Stimulated activated CD8-positive, alpha-beta memory T cell treated with anti-CD3 and anti-CD28 coated beads, Interleukin-15, amount 100 ng/mL, for 4 hours (primary cell): ENCODE data around the gene CMIP.

Experiments used
- DNase-seq, 2 donors: peaks; one replicate each; pipeline ENCODE4 v3.0.0-alpha.2; 2020; ENCODE audit warnings: low read depth in 2 of 2

Gene CMIP

GRCh38 chr16:81446907-81447268 is 2.3 kb downstream of the CMIP start:
- DNase-seq: no peak

DNA sequence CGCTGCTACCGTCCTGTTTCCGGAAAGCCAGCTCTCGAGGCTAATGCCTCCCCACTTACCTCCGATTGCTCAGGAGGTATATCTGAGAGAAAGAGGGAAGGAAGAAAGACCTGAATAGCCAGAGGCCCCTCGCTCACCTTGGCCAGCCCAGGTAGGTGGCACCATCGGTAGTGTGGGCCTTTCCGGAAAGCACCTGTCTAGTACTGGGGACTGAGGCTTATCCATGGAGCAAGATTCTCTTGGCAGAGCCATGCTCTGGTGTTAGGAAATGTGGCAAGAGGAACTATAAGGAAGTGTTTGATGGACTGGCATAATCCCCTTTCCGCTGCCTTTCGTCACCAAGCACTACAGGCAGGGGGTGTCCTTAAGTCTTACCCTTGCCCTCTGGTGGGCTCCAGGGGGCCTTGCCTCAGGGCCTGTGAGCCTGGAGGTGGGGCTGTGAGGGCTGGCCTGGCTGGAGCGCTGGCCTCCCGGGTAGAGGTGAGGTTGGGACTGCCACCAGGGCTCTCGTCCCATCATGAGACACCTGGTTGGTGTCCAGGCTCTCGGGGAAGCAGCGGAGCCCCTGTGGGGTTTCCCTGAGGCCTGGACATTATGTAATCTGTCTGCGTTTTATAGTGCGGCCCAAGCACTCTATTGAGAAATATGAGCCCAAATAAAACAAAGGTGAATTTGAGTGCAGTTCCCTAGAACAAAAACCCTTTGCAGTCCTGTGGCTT is 2.9 kb downstream of the CMIP start:
- no peak for DNase-seq

DNA sequence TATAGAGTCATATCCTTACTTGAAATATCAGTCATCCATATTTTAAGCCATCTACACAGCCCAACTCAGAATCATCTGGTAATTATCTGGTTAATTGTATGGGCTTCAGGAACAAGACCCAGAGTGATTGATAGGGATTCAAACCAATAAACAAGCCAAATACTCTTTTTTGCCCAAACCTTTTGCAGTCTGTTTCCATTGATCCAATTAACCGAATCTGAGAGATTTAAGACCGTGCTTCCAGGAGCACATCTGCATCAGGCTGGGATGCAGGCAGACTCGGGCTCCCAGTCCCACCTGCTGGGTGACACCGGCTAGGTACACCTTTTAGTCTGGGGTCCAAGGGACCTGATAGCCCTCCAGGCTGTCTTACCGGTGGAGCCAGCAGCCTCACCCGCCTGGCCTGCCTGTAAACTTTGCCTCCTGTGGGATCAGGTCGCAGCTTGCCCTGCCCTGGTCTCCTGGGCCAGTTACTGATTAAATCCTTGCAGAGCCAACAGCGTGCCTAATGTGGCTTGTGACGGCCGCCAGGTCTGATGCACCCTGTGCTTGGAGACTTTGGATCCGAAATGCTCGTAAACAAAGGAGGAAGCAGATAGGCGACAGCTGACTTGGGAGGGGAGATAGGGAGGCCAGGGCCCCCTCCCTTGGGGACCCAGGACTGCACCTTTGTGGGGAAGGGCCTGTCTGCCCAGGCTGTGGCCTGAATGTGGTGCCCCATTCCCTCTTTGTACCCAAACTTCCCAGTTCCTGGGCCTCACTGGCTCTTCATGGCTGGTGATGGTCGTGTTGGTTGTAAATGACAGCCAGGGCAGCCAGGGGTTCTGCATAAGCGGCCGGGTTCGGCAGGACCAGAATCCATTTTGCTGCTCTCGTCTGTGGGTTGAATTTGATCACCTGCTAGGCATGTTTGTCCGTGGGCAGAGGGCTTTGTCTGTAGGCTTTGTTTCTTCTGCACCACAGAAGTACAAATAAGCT is 3.8 kb downstream of the CMIP start:
- DNase-seq: no peak

DNA sequence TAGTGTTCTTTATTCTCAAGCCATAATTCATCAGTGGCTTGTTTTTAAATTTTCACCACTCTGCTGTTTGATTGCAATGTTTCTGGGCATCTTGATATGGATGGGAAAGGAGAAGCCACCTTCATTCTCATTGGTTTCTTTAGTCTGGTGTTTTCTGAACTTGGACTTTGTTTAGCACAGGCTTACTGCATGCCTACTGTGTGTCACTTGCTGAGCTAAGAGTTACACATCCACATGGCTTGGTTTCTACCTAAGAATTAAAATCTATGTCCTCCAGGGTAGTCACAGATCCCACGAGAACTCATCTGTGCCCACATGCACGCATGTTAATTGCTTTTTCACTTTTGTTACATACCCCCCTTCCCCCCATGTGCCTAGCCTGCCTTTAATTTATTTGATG is 4.6 kb downstream of the CMIP start:
- DNase-seq: no peak

GRCh38 chr16:81449899-81450608 is 5.4 kb downstream of the CMIP start:
- DNase-seq: no peak

DNA sequence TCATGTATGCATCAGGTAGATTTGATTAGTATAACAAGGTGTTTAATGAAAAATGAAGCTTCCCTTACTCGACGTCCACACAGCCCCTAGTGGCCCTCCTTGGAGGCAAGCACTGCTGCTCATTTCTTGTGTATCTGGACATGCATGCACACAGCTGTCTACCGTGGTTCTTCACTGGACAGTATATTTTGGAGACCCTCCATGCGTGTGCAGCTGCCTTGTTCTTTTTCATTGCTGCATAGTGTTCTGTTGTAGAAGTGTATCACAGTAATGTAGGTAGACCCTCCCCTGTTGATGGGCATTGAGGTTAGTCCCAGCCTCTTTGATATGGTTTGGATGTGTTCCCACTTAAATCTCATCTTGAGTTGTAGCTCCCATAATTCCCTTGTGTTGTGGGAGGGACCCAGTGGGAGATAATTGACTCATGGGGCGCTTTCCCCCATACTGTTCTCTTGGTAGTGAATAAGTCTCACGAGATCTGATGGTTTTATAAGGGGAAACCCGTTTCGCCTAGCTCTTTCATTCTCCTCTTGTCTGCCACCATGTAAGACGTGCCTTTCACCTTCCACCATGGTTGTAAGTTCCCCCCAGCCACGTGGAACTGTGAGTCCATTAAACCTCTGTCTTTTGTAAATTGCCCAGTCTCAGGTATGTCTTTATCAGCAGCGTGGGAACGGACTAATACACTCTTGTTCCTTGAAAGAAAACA is 6.3 kb downstream of the CMIP start:
- DNase-seq: no peak

- no peak for DNase-seq
Measured at GRCh38 chr16:81451753-81452680, 7.4 kb downstream of the CMIP start.

- DNase-seq: no peak
Measured at GRCh38 chr16:81453091-81453728, 8.6 kb downstream of the CMIP start.

GRCh38 chr16:81454044-81454443 is 9.4 kb downstream of the CMIP start:
- no peak for DNase-seq

GRCh38 chr16:81455006-81455405 is 10.4 kb downstream of the CMIP start:
- no peak for DNase-seq

DNA sequence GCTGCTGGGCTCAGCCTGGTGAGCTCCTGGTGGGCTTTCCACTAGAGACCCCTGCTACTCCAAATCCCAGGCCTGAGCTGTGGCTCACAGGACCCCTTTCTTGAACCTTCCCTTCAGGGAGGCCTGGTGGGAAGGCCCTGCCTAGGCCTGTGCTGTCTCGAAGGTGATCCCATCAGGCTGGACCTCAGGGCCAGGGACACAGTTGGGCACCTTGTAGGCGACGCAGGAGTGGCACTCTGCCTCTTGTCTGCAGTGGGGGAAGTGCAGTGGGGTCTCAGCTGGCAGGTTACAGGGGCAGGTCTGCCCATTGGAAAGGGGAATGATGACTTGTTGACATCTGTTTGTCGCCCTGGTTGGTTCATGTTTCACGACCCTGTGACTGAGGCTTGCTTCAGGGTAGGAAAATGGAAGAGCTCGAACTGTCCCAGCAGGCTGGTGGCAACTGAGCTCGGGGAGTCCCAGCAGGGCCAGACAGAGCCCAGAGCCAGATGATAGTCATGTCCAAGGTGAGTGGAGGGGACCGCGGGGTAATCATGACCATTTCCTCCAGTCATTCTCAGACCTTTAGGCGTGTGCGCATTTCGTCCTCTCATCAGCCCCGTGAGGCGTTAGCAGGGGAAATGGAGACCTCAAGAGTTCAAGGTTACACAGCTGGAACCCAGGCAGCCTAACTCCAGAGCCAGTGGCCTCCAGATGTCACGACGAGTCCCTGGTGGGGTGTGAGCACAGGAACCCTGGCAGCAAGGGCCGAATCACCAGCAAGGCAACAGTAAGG is 11.3 kb downstream of the CMIP start:
- no peak for DNase-seq

GRCh38 chr16:81456523-81457325 is 12.1 kb downstream of the CMIP start:
- DNase-seq: no peak

GRCh38 chr16:81457326-81458133 is 12.9 kb downstream of the CMIP start:
- DNase-seq: no peak

DNA sequence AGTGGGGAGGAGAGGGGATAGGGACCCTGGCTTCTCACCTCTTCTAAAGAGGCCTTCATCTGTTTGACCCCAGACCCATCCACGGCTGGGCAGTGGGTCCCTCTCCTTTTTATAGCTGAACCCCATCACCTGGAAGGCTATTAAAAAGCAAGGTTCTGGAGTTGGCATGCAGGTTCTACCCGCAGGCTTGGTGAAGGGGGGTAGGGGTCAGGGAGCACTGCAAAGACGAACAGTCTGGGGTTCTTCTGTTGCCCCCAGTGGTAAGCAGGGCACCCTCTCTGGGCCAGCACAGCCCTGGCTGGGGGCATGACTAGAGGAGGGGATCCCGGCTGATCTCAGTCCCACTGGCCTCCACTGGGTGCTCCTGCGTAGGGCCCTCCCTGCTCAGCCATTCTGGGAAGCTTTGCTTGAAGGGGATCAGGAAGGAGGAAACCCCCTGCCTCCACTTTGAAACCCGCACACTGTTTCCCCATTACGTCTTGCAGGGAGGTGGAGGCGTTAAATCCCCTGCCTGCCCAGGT is 13.6 kb downstream of the CMIP start:
- DNase-seq: no peak

- DNase-seq: no peak
Measured at GRCh38 chr16:81458827-81459598, 14.4 kb downstream of the CMIP start.

GRCh38 chr16:81460075-81460474 is 15.5 kb downstream of the CMIP start:
- no peak for DNase-seq

- DNase-seq: no peak
Measured at GRCh38 chr16:81461243-81461642, 16.6 kb downstream of the CMIP start.
